ENCODE data around the gene IL5RA. TPM values are rescaled to one million over a fixed set of nuclear protein-coding genes. Genes with fewer than 3 reads are reported as not detected.

Gene IL5RA
- polyA plus RNA-seq (2013) = 0.01 and 0.04 TPM in 2 replicates

- no peak within 1 kb of the TSS for H2AK5ac ChIP-seq (ENCODE audit: low read length)
- no peak within 1 kb of the TSS for H3K27ac ChIP-seq (ENCODE audit: low read depth, low read length)
- H3K79me2 ChIP-seq (ENCODE audit: control insufficient read depth, insufficient read depth, low read length, poor library complexity) = no peaks in the 10 kb centered on the region
- no peaks in the 10 kb centered on the region for H3K4me1 ChIP-seq (ENCODE audit: control insufficient read depth in 1 of 2, insufficient read depth in 2 of 2, low read length in 2 of 2)
- no peaks in the 10 kb centered on the region for H3K27me3 ChIP-seq (ENCODE audit: insufficient read depth, low read length)
- H3K4me3 ChIP-seq (ENCODE audit: low read depth, low read length) = no peak within 1 kb of the TSS
- H3K79me1 ChIP-seq (ENCODE audit: low read length) = no peaks in the 10 kb centered on the region
- H2BK5ac ChIP-seq (ENCODE audit: low read depth, low read length, poor library complexity) = no peak within 1 kb of the TSS
- H3K9ac ChIP-seq (ENCODE audit: low read length) = no peak within 1 kb of the TSS
- no CpG with 5 or more reads among the region's 4 CpGs for WGBS (ENCODE audit: extremely low coverage, insufficient coverage, insufficient read length)
- H3K4ac ChIP-seq (ENCODE audit: low read depth, low read length) = no peak within 1 kb of the TSS
- peak within 1 kb of the TSS; percentile 15 for H3K4me2 ChIP-seq (ENCODE audit: low read length)
- H2BK120ac ChIP-seq (ENCODE audit: insufficient read depth, low read length, poor library complexity) = no peak within 1 kb of the TSS
- no peak within 1 kb of the TSS for H2AFZ ChIP-seq (ENCODE audit: insufficient read depth, low read length, poor library complexity)
- H3K18ac ChIP-seq (ENCODE audit: low read length) = no peak within 1 kb of the TSS
- H4K8ac ChIP-seq (ENCODE audit: low read depth, low read length) = no peak within 1 kb of the TSS
- peak; percentile 14 to 57 for DNase-seq
- H4K91ac ChIP-seq (ENCODE audit: low read depth, low read length) = no peak within 1 kb of the TSS
- no peak within 1 kb of the TSS for H3K23ac ChIP-seq (ENCODE audit: low read length)
- H3K36me3 ChIP-seq (ENCODE audit: control insufficient read depth in 1 of 2, insufficient read depth in 2 of 2, low read length in 2 of 2) = no peaks in the 10 kb centered on the region
- H3K14ac ChIP-seq (ENCODE audit: low read length) = no peak within 1 kb of the TSS
- no peaks in the 10 kb centered on the region for H3K9me3 ChIP-seq (ENCODE audit: insufficient read depth, low read depth, low read length)
- no peak within 1 kb of the TSS for H4K12ac ChIP-seq (ENCODE audit: low read depth, low read length)
- no peak within 1 kb of the TSS for H2BK12ac ChIP-seq (ENCODE audit: low read length)
Measured at GRCh38 chr3:3110299-3110630, at the start of gene IL5RA. Gene IL5RA, minus strand, starts transcription at chr3:3110374. Its CDS starts 5,390 bp downstream, at chr3:3104984.

GRCh38 chr3:3157484-3157883 lies 47.3 kb upstream of the IL5RA start:
- no peak overlapping the region for H3K18ac ChIP-seq (ENCODE audit: low read length)
- H2AFZ ChIP-seq (ENCODE audit: insufficient read depth, low read length, poor library complexity) = no peak overlapping the region
- no peak overlapping the region for H2BK12ac ChIP-seq (ENCODE audit: low read length)
- no peak overlapping the region for H2BK120ac ChIP-seq (ENCODE audit: insufficient read depth, low read length, poor library complexity)
- no peak overlapping the region for H3K14ac ChIP-seq (ENCODE audit: low read length)
- H3K27ac ChIP-seq (ENCODE audit: low read depth, low read length) = no peak overlapping the region
- H3K9ac ChIP-seq (ENCODE audit: low read length) = no peak overlapping the region
- H3K27me3 ChIP-seq (ENCODE audit: insufficient read depth, low read length) = no peaks in the 10 kb centered on the region
- H3K36me3 ChIP-seq (ENCODE audit: control insufficient read depth in 1 of 2, insufficient read depth in 2 of 2, low read length in 2 of 2) = peaks cover 9 to 12% of the 10 kb centered on the region in 2 experiments
- WGBS (ENCODE audit: extremely low coverage, insufficient coverage, insufficient read length) = no CpG with 5 or more reads among the region's 8 CpGs
- no peak overlapping the region for H2AK5ac ChIP-seq (ENCODE audit: low read length)
- H2BK5ac ChIP-seq (ENCODE audit: low read depth, low read length, poor library complexity) = no peak overlapping the region
- no peaks in the 10 kb centered on the region for H3K79me2 ChIP-seq (ENCODE audit: control insufficient read depth, insufficient read depth, low read length, poor library complexity)
- no peak overlapping the region for H3K4me3 ChIP-seq (ENCODE audit: low read depth, low read length)
- H3K4me2 ChIP-seq (ENCODE audit: low read length) = no peak overlapping the region
- H3K23ac ChIP-seq (ENCODE audit: low read length) = no peak overlapping the region
- H3K4me1 ChIP-seq (ENCODE audit: control insufficient read depth in 1 of 2, insufficient read depth in 2 of 2, low read length in 2 of 2) = no peaks in the 10 kb centered on the region
- no peaks in the 10 kb centered on the region for H3K79me1 ChIP-seq (ENCODE audit: low read length)
- no peak overlapping the region for H3K4ac ChIP-seq (ENCODE audit: low read depth, low read length)
- H4K91ac ChIP-seq (ENCODE audit: low read depth, low read length) = no peak overlapping the region
- peaks cover 1% of the 10 kb centered on the region for H3K9me3 ChIP-seq (ENCODE audit: insufficient read depth, low read depth, low read length)
- no peak overlapping the region for H4K12ac ChIP-seq (ENCODE audit: low read depth, low read length)
- H4K8ac ChIP-seq (ENCODE audit: low read depth, low read length) = no peak overlapping the region
- DNase-seq = no peak

- no peaks in the 10 kb centered on the region for H3K79me1 ChIP-seq (ENCODE audit: low read length)
- H3K27ac ChIP-seq (ENCODE audit: low read depth, low read length) = no peak overlapping the region
- no peak overlapping the region for H3K4ac ChIP-seq (ENCODE audit: low read depth, low read length)
- H2AK5ac ChIP-seq (ENCODE audit: low read length) = no peak overlapping the region
- WGBS (ENCODE audit: extremely low coverage, insufficient coverage, insufficient read length) = no CpG with 5 or more reads among the region's 5 CpGs
- no peak overlapping the region for H3K4me3 ChIP-seq (ENCODE audit: low read depth, low read length)
- H4K91ac ChIP-seq (ENCODE audit: low read depth, low read length) = no peak overlapping the region
- no peak overlapping the region for H3K14ac ChIP-seq (ENCODE audit: low read length)
- no peak overlapping the region for H2AFZ ChIP-seq (ENCODE audit: insufficient read depth, low read length, poor library complexity)
- H3K4me1 ChIP-seq (ENCODE audit: control insufficient read depth in 1 of 2, insufficient read depth in 2 of 2, low read length in 2 of 2) = no peaks in the 10 kb centered on the region
- no peak overlapping the region for H3K9ac ChIP-seq (ENCODE audit: low read length)
- peaks cover 1% of the 10 kb centered on the region for H3K9me3 ChIP-seq (ENCODE audit: insufficient read depth, low read depth, low read length)
- DNase-seq = peak; percentile 40 to 65
- no peaks in the 10 kb centered on the region for H3K79me2 ChIP-seq (ENCODE audit: control insufficient read depth, insufficient read depth, low read length, poor library complexity)
- H3K4me2 ChIP-seq (ENCODE audit: low read length) = no peak overlapping the region
- no peak overlapping the region for H4K8ac ChIP-seq (ENCODE audit: low read depth, low read length)
- H3K27me3 ChIP-seq (ENCODE audit: insufficient read depth, low read length) = no peaks in the 10 kb centered on the region
- no peak overlapping the region for H2BK5ac ChIP-seq (ENCODE audit: low read depth, low read length, poor library complexity)
- H2BK120ac ChIP-seq (ENCODE audit: insufficient read depth, low read length, poor library complexity) = no peak overlapping the region
- no peak overlapping the region for H3K18ac ChIP-seq (ENCODE audit: low read length)
- H4K12ac ChIP-seq (ENCODE audit: low read depth, low read length) = no peak overlapping the region
- no peak overlapping the region for H2BK12ac ChIP-seq (ENCODE audit: low read length)
- H3K23ac ChIP-seq (ENCODE audit: low read length) = no peak overlapping the region
- H3K36me3 ChIP-seq (ENCODE audit: control insufficient read depth in 1 of 2, insufficient read depth in 2 of 2, low read length in 2 of 2) = peaks cover 12 to 16% of the 10 kb centered on the region in 2 experiments
Measured at GRCh38 chr3:3154879-3155610, 44.9 kb upstream of the IL5RA start.

GRCh38 chr3:3151513-3151912 lies 41.3 kb upstream of the IL5RA start:
- H3K27me3 ChIP-seq (ENCODE audit: insufficient read depth, low read length) = no peaks in the 10 kb centered on the region
- no peak for DNase-seq
- no peak overlapping the region for H2AK5ac ChIP-seq (ENCODE audit: low read length)
- H3K4me2 ChIP-seq (ENCODE audit: low read length) = no peak overlapping the region
- no peak overlapping the region for H4K12ac ChIP-seq (ENCODE audit: low read depth, low read length)
- no peaks in the 10 kb centered on the region for H3K79me2 ChIP-seq (ENCODE audit: control insufficient read depth, insufficient read depth, low read length, poor library complexity)
- WGBS (ENCODE audit: extremely low coverage, insufficient coverage, insufficient read length) = no CpG with 5 or more reads among the region's 1 CpG
- no peak overlapping the region for H2BK5ac ChIP-seq (ENCODE audit: low read depth, low read length, poor library complexity)
- no peaks in the 10 kb centered on the region for H3K9me3 ChIP-seq (ENCODE audit: insufficient read depth, low read depth, low read length)
- H2BK12ac ChIP-seq (ENCODE audit: low read length) = no peak overlapping the region
- H3K79me1 ChIP-seq (ENCODE audit: low read length) = no peaks in the 10 kb centered on the region
- no peaks in the 10 kb centered on the region for H3K4me1 ChIP-seq (ENCODE audit: control insufficient read depth in 1 of 2, insufficient read depth in 2 of 2, low read length in 2 of 2)
- no peak overlapping the region for H3K27ac ChIP-seq (ENCODE audit: low read depth, low read length)
- peaks cover 8 to 15% of the 10 kb centered on the region in 2 experiments for H3K36me3 ChIP-seq (ENCODE audit: control insufficient read depth in 1 of 2, insufficient read depth in 2 of 2, low read length in 2 of 2)
- no peak overlapping the region for H3K18ac ChIP-seq (ENCODE audit: low read length)
- no peak overlapping the region for H3K23ac ChIP-seq (ENCODE audit: low read length)
- no peak overlapping the region for H4K91ac ChIP-seq (ENCODE audit: low read depth, low read length)
- no peak overlapping the region for H3K4me3 ChIP-seq (ENCODE audit: low read depth, low read length)
- no peak overlapping the region for H2BK120ac ChIP-seq (ENCODE audit: insufficient read depth, low read length, poor library complexity)
- no peak overlapping the region for H3K14ac ChIP-seq (ENCODE audit: low read length)
- no peak overlapping the region for H4K8ac ChIP-seq (ENCODE audit: low read depth, low read length)
- no peak overlapping the region for H2AFZ ChIP-seq (ENCODE audit: insufficient read depth, low read length, poor library complexity)
- no peak overlapping the region for H3K4ac ChIP-seq (ENCODE audit: low read depth, low read length)
- H3K9ac ChIP-seq (ENCODE audit: low read length) = no peak overlapping the region
